Measurements from ENCODE around the gene JARID2.

Gene JARID2

DNA sequence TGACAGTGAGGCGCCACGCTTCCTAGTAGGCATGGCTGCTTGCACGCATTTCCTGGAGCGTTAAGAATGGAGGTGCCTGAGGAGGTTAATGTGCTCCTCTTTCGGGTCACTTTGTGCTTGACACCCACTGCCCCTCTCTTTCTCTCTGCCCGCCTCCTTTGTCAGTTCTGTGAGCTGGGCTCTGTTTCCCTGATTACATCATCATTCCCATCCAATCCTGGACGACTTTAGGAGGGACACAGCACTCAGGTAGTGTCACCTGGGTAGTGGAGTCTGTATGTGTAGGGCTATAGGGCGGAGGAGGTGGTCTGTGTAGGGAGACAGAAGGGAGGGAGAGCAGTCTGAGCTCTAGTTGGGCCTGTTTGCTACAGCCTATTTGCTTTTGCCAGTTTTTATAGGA is 136.8 kb downstream of the JARID2 start:
- Histone ChIP-seq H3K27me3 (ENCODE audit: control insufficient read depth, insufficient read depth, low read length) (no peaks in the 10 kb centered on the region), H3K4me1 (ENCODE audit: control insufficient read depth, insufficient read depth, low read length) (peaks cover 90% of the 10 kb centered on the region)

DNA sequence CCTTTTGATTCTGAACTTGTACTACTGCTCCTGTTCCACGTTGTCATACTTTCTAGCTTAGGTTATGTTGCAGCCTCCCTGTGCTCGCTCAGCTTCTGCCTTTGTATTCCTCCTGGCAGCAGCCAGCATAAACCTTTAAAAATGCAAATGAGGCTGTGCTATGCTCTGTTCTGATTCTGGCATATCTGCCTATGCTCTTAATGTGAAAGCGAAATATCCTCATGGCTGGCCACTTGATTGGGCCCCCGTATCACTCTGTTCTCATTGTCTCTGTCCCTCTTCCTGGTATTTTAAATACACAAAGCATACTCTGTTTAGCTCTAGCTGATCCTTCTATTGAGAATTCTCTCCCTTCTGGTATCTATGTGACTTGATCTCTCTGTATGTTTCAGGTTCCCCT is 139.0 kb downstream of the JARID2 start:
- peaks cover 5% of the 10 kb centered on the region for H3K36me3 ChIP-seq (ENCODE audit: control insufficient read depth, insufficient read depth, low read length)
- no peak overlapping the region for H3K9ac ChIP-seq (ENCODE audit: low read length)
- H3K27me3 ChIP-seq (ENCODE audit: control insufficient read depth, insufficient read depth, low read length): no peaks in the 10 kb centered on the region
- no peak overlapping the region for H3K27ac ChIP-seq (ENCODE audit: low read depth, low read length)
- no peak overlapping the region; the same call in 1 of the 2 replicates for H3K4me3 ChIP-seq (ENCODE audit: low read depth, low read length)
- no peaks in the 10 kb centered on the region for H3K9me3 ChIP-seq (ENCODE audit: control insufficient read depth, insufficient read depth, low read depth, low read length)
- H3K4me1 ChIP-seq (ENCODE audit: control insufficient read depth, insufficient read depth, low read length): peaks cover 89% of the 10 kb centered on the region

More for the DNA sequence above, 136.8 kb downstream of the JARID2 start:
- Histone ChIP-seq H3K27ac (ENCODE audit: low read depth, low read length) (no peak overlapping the region), H3K9ac (ENCODE audit: low read length) (no peak overlapping the region), H3K9me3 (ENCODE audit: control insufficient read depth, insufficient read depth, low read depth, low read length) (no peaks in the 10 kb centered on the region), H3K36me3 (ENCODE audit: control insufficient read depth, insufficient read depth, low read length) (peaks cover 2% of the 10 kb centered on the region), H3K4me3 (ENCODE audit: low read depth, low read length) (no peak overlapping the region)

DNA sequence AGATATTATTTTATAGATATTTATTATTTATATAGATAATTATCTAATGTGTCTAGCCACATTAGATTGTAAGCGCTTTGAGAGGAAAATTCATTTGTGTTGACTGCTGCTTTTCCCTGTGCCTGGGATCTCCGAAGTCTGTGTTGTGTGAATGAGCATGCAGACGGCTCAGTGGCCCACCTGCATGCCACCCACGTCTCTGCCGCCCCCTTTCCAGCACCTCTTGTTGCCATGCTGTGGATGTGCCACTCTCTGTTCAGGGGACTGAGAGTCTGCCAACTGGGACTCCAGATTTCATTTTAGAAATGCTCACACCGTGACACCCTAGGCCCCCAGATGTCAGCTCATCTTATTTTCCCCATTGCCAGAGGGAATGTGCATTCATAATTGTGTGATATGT is 139.7 kb downstream of the JARID2 start:
- no peak overlapping the region for H3K27ac ChIP-seq (ENCODE audit: low read depth, low read length)
- H3K36me3 ChIP-seq (ENCODE audit: control insufficient read depth, insufficient read depth, low read length): peaks cover 6% of the 10 kb centered on the region
- H3K27me3 ChIP-seq (ENCODE audit: control insufficient read depth, insufficient read depth, low read length): no peaks in the 10 kb centered on the region
- H3K9me3 ChIP-seq (ENCODE audit: control insufficient read depth, insufficient read depth, low read depth, low read length): no peaks in the 10 kb centered on the region
- H3K4me3 ChIP-seq (ENCODE audit: low read depth, low read length): no peak overlapping the region
- no peak overlapping the region for H3K9ac ChIP-seq (ENCODE audit: low read length)
- H3K4me1 ChIP-seq (ENCODE audit: control insufficient read depth, insufficient read depth, low read length): peaks cover 88% of the 10 kb centered on the region

DNA sequence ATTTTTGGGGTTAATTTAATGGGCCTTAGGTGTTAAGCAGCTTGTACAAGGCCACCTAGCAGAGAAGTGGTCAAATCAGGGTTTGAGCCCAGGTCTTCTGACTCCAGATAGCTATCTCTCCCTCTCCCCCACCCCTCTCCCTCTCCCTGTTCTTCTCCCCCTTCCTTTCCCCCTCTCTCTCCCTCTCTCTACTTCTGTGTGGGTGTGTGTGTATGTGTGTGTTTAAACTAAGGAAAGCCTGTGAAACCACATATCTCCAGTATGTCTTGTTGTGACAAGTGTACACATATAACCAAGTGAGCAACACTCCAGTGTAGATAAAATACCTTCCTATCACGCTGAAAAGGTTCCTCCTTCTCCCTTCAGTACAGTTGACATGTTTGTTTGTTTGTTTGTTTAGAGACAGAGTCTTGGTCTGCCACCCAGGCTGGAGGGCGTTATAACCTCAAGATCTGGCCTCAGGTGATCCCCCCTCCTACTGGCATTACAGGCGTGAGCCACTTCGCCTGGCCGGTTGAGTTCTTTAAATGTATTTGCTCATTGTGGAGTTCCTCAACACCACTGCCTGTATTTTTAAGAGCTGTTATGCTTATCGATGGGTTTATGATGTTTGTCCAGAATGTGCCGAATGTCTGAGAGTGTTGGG is 140.4 kb downstream of the JARID2 start:
- Histone ChIP-seq H3K9ac (ENCODE audit: low read length) (no peak overlapping the region), H3K36me3 (ENCODE audit: control insufficient read depth, insufficient read depth, low read length) (peaks cover 8% of the 10 kb centered on the region), H3K27me3 (ENCODE audit: control insufficient read depth, insufficient read depth, low read length) (no peaks in the 10 kb centered on the region), H3K9me3 (ENCODE audit: control insufficient read depth, insufficient read depth, low read depth, low read length) (no peaks in the 10 kb centered on the region), H3K27ac (ENCODE audit: low read depth, low read length) (no peak overlapping the region), H3K4me3 (ENCODE audit: low read depth, low read length) (no peak overlapping the region), H3K4me1 (ENCODE audit: control insufficient read depth, insufficient read depth, low read length) (peaks cover 91% of the 10 kb centered on the region)

DNA sequence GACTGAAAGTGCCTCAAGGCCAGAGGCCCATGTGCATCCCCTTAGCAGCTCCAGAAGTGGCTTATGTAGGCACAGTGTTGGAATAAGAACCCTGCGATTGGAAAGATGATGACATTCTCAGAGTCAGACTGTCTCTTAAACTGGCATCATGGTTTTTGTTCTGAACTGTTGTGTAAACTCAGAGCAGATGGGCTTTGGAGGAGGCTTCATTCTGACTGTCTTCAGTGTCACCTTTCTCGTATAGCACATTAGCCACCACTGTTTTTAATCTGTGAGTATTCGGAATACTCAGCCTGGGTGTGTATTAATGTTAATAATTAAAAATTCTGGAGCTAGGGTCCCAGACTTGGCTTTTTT is 140.9 kb downstream of the JARID2 start:
- H3K9ac ChIP-seq (ENCODE audit: low read length): no peak overlapping the region
- no peak overlapping the region for H3K4me3 ChIP-seq (ENCODE audit: low read depth, low read length)
- H3K9me3 ChIP-seq (ENCODE audit: control insufficient read depth, insufficient read depth, low read depth, low read length): no peaks in the 10 kb centered on the region
- H3K27me3 ChIP-seq (ENCODE audit: control insufficient read depth, insufficient read depth, low read length): no peaks in the 10 kb centered on the region
- peaks cover 91% of the 10 kb centered on the region for H3K4me1 ChIP-seq (ENCODE audit: control insufficient read depth, insufficient read depth, low read length)
- H3K27ac ChIP-seq (ENCODE audit: low read depth, low read length): no peak overlapping the region
- peaks cover 11% of the 10 kb centered on the region for H3K36me3 ChIP-seq (ENCODE audit: control insufficient read depth, insufficient read depth, low read length)

DNA sequence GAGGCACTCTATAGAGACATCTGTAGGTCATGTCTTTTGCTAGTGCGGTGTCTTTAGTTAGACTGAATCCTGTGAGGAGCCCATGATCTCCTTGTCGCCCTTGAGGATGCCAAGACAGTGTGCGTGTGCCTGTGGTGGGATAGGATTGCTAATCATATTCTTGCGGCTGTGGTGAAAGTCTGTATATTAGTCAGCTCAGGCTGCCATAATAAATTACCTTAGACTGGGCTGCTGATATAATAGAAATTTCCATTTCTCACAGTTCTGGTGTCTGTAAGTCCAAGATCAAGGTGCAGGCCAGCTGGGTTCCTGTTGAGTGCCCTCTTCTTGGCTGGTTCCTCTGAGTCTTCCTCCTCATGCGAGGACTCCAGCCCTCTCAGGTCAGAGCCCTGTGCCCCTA is 141.2 kb downstream of the JARID2 start:
- Histone ChIP-seq H3K36me3 (ENCODE audit: control insufficient read depth, insufficient read depth, low read length) (peaks cover 13% of the 10 kb centered on the region), H3K9ac (ENCODE audit: low read length) (no peak overlapping the region), H3K4me3 (ENCODE audit: low read depth, low read length) (no peak overlapping the region), H3K27ac (ENCODE audit: low read depth, low read length) (no peak overlapping the region), H3K4me1 (ENCODE audit: control insufficient read depth, insufficient read depth, low read length) (peaks cover 89% of the 10 kb centered on the region), H3K9me3 (ENCODE audit: control insufficient read depth, insufficient read depth, low read depth, low read length) (no peaks in the 10 kb centered on the region), H3K27me3 (ENCODE audit: control insufficient read depth, insufficient read depth, low read length) (no peaks in the 10 kb centered on the region)

DNA sequence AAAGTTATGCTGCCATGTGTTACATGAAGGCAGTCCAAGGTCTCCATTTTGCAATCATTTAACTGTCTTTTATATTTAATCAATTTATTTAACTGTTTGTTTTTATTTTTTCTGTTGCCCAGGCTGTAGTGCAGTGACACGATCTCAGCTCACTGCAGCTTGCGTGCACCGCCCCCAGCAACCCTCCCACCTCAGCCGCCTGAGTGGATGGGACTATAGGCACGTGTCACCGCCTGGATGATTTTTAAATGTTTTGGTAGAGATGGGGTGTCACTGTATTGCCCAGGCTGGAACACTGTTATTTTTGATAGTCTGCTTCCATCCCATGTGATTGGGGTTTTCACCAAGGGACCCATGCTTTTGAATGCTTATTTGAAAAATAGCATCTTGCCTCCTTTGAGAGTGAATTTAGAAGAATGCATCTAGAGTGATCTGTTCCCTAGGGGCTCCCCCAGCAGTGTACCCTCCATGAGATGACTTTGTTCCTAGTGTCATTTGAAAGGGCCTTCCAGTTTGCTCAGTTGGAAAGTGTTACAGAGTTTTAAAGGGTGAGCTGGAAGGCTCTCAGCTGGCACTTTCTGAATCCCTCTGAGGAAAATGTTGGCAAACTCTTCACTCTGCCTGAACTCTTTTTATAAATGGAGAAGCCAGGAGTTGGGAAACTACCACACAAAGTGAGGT is 143.4 kb downstream of the JARID2 start:
- Histone ChIP-seq H3K36me3 (ENCODE audit: control insufficient read depth, insufficient read depth, low read length) (peaks cover 13% of the 10 kb centered on the region), H3K9me3 (ENCODE audit: control insufficient read depth, insufficient read depth, low read depth, low read length) (no peaks in the 10 kb centered on the region), H3K9ac (ENCODE audit: low read length) (no peak overlapping the region), H3K4me3 (ENCODE audit: low read depth, low read length) (no peak overlapping the region), H3K27me3 (ENCODE audit: control insufficient read depth, insufficient read depth, low read length) (no peaks in the 10 kb centered on the region), H3K27ac (ENCODE audit: low read depth, low read length) (no peak overlapping the region), H3K4me1 (ENCODE audit: control insufficient read depth, insufficient read depth, low read length) (peaks cover 74% of the 10 kb centered on the region)

DNA sequence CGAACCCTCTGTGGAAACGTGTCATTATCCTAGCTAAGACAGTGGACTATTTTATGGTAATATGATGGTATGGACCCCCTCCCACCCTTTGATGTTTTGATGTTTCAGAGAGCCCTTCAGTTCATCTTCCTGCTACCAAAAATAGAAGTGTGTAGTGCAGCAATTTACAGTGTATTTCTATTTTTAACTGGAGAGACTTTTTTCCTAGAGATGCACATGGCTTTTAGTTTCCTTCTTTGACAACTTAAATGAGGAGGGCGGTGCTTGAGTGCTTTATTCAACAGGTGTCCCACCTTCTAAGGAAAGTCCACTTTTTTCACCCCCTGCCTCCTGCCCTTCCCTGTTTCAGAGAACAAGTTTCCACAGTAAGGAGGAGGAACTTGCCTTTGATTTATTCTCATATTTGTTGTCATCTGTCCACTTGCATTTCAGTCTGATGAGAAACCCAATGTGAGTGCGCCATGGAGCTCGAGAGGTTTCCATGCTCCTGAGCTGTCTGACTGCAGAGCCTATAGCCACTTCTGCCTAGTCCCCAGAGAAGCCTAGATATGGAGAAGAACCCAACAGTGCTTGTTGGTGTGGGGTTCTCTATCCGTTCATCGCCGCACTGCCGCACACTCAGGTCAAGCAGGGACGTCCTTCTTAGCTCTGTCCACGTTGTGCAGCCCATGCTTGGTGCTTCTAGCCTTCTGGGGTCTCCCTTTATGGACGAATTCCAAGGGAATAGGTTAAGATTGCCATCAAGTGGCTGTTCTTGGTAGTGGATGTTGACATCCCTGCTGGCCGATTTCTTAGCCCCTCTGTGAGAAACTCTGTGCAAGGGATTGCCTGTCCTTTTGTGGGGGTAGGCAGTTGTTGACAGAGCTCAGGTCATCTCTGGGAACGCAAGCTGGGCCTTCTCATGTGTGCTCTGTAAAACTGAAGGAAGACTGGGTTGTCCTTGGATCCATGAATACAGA is 144.2 kb downstream of the JARID2 start:
- Histone ChIP-seq H3K4me1 (ENCODE audit: control insufficient read depth, insufficient read depth, low read length) (peaks cover 66% of the 10 kb centered on the region), H3K27me3 (ENCODE audit: control insufficient read depth, insufficient read depth, low read length) (no peaks in the 10 kb centered on the region), H3K27ac (ENCODE audit: low read depth, low read length) (no peak overlapping the region), H3K9me3 (ENCODE audit: control insufficient read depth, insufficient read depth, low read depth, low read length) (no peaks in the 10 kb centered on the region), H3K36me3 (ENCODE audit: control insufficient read depth, insufficient read depth, low read length) (peaks cover 13% of the 10 kb centered on the region), H3K9ac (ENCODE audit: low read length) (no peak overlapping the region), H3K4me3 (ENCODE audit: low read depth, low read length) (no peak overlapping the region)

DNA sequence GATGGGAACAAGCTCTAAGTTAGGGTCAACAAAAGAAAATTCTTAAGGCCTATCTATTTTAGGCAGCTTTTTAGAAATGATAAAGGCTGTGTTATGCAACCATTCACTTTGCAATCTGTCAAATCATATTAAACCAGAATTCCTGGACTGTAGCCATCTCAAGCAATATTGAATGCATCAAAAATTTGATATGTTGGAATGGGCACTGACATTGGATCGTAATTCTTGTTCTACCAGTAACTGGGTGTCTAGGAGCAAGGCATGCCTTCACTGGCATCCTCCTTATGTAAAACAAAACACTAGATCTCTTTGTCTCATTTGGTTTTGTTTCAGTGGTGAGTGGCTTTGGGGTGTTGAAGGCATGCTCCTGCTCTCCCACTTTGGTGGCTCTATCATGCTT is 145.6 kb downstream of the JARID2 start:
- H3K36me3 ChIP-seq (ENCODE audit: control insufficient read depth, insufficient read depth, low read length): peaks cover 12% of the 10 kb centered on the region
- no peak overlapping the region for H3K9ac ChIP-seq (ENCODE audit: low read length)
- H3K9me3 ChIP-seq (ENCODE audit: control insufficient read depth, insufficient read depth, low read depth, low read length): no peaks in the 10 kb centered on the region
- no peak overlapping the region for H3K4me3 ChIP-seq (ENCODE audit: low read depth, low read length)
- no peak overlapping the region for H3K27ac ChIP-seq (ENCODE audit: low read depth, low read length)
- no peaks in the 10 kb centered on the region for H3K27me3 ChIP-seq (ENCODE audit: control insufficient read depth, insufficient read depth, low read length)
- peaks cover 57% of the 10 kb centered on the region for H3K4me1 ChIP-seq (ENCODE audit: control insufficient read depth, insufficient read depth, low read length)

DNA sequence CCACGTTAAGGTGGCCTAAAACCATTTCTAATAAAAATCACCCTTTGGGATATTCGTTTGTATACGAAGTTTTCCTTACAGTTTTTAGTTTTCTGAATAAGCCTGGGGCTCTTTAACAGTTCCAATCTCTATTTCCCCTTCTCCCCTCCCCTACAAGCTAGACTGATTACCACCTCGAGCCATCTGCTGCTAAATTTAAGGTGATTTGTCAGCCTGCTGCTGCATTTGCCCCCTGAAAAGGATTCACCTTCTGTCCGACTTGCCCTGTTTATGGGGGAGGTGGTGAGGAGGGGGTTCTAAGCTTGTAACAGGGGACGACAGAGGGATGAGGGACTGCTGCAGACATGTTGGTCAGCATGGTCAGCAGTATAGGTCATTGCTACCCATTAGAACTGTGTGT is 146.3 kb downstream of the JARID2 start:
- Histone ChIP-seq H3K9ac (ENCODE audit: low read length) (no peak overlapping the region), H3K4me1 (ENCODE audit: control insufficient read depth, insufficient read depth, low read length) (peaks cover 57% of the 10 kb centered on the region), H3K36me3 (ENCODE audit: control insufficient read depth, insufficient read depth, low read length) (peaks cover 11% of the 10 kb centered on the region; the same call in 1 of the 2 replicates), H3K9me3 (ENCODE audit: control insufficient read depth, insufficient read depth, low read depth, low read length) (no peaks in the 10 kb centered on the region), H3K27ac (ENCODE audit: low read depth, low read length) (no peak overlapping the region), H3K27me3 (ENCODE audit: control insufficient read depth, insufficient read depth, low read length) (no peaks in the 10 kb centered on the region), H3K4me3 (ENCODE audit: low read depth, low read length) (no peak overlapping the region)

DNA sequence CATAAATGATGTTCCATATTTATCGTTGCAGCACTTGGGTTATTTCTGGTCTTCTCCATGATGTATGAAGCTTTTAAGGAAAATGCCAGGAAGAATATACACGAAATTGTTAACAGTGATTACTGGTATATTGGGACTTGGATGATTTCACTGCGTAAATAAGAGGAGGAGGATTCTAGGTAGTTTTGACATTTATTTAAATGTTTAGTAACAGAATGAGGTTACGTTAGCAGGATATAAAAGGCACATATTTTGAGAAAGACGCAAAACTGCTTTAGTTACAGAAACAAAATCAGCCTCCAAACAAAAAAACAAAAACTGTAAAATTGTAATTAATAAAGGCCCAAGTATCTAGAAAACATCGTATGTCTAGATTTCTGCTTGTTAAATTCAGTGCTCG is 147.7 kb downstream of the JARID2 start:
- Histone ChIP-seq H3K27ac (ENCODE audit: low read depth, low read length) (no peak overlapping the region), H3K4me1 (ENCODE audit: control insufficient read depth, insufficient read depth, low read length) (peaks cover 61% of the 10 kb centered on the region), H3K9me3 (ENCODE audit: control insufficient read depth, insufficient read depth, low read depth, low read length) (no peaks in the 10 kb centered on the region)

More for the DNA sequence above, 147.7 kb downstream of the JARID2 start:
- no peaks in the 10 kb centered on the region for H3K27me3 ChIP-seq (ENCODE audit: control insufficient read depth, insufficient read depth, low read length)
- peaks cover 11% of the 10 kb centered on the region; the same call in 1 of the 2 replicates for H3K36me3 ChIP-seq (ENCODE audit: control insufficient read depth, insufficient read depth, low read length)
- H3K9ac ChIP-seq (ENCODE audit: low read length): no peak overlapping the region
- no peak overlapping the region for H3K4me3 ChIP-seq (ENCODE audit: low read depth, low read length)

All from HUES6 (cell line).